Gastroesophageal sphincter (tissue), 3 donors: ENCODE data around the gene ROPN1L.

Experiments
- POLR2A ChIP-seq, 2 donors: fragments of 450-650 bp; IDR thresholded peaks; one replicate each; pipeline ENCODE4 v1.6.1; 2017; ENCODE audit warnings: antibody characterized with exemption in 2 of 2, mild to moderate bottlenecking in 2 of 2, moderate library complexity in 1 of 2
- TF ChIP-seq, protein P1 (sequence below), 4 experiments: fragments of 200-600 bp in 2 of 4; fragments of 450-650 bp in 2 of 4; sonication (generic) in 1 of 4; IDR thresholded peaks; one replicate each; pipeline ENCODE4 v1.5.1; 2017 to 2019; ENCODE audit warnings: antibody characterized with exemption in 4 of 4, mild to moderate bottlenecking in 2 of 4, moderate library complexity in 2 of 4

DNA sequence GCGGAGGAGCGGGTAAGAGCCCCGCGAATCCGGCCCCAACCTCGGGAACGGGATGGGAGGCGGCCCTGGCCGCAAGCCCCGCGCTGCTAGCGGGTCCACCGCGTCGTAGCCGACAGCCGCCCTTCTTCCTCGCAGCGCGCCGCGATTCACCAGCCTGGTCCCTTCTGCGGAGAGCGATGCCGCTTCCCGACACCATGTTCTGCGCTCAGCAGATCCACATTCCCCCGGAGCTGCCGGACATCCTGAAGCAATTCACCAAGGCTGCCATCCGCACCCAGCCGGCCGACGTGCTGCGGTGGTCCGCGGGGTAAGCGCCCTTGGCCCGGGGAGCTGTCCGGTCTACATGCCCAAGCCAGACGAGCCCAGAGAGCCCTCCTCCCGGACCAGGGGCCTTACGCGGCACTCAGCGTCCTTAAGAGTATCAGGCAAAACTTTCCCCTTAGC, 335 bp downstream of the ROPN1L start:
- TF ChIP-seq, protein P1, sequence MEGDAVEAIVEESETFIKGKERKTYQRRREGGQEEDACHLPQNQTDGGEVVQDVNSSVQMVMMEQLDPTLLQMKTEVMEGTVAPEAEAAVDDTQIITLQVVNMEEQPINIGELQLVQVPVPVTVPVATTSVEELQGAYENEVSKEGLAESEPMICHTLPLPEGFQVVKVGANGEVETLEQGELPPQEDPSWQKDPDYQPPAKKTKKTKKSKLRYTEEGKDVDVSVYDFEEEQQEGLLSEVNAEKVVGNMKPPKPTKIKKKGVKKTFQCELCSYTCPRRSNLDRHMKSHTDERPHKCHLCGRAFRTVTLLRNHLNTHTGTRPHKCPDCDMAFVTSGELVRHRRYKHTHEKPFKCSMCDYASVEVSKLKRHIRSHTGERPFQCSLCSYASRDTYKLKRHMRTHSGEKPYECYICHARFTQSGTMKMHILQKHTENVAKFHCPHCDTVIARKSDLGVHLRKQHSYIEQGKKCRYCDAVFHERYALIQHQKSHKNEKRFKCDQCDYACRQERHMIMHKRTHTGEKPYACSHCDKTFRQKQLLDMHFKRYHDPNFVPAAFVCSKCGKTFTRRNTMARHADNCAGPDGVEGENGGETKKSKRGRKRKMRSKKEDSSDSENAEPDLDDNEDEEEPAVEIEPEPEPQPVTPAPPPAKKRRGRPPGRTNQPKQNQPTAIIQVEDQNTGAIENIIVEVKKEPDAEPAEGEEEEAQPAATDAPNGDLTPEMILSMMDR (IDR thresholded peaks at IDR 0.05) = no peak
- no peak for TF ChIP-seq POLR2A (IDR thresholded peaks at IDR 0.05)
